ENCODE results near the gene CYBC1.

DNA sequence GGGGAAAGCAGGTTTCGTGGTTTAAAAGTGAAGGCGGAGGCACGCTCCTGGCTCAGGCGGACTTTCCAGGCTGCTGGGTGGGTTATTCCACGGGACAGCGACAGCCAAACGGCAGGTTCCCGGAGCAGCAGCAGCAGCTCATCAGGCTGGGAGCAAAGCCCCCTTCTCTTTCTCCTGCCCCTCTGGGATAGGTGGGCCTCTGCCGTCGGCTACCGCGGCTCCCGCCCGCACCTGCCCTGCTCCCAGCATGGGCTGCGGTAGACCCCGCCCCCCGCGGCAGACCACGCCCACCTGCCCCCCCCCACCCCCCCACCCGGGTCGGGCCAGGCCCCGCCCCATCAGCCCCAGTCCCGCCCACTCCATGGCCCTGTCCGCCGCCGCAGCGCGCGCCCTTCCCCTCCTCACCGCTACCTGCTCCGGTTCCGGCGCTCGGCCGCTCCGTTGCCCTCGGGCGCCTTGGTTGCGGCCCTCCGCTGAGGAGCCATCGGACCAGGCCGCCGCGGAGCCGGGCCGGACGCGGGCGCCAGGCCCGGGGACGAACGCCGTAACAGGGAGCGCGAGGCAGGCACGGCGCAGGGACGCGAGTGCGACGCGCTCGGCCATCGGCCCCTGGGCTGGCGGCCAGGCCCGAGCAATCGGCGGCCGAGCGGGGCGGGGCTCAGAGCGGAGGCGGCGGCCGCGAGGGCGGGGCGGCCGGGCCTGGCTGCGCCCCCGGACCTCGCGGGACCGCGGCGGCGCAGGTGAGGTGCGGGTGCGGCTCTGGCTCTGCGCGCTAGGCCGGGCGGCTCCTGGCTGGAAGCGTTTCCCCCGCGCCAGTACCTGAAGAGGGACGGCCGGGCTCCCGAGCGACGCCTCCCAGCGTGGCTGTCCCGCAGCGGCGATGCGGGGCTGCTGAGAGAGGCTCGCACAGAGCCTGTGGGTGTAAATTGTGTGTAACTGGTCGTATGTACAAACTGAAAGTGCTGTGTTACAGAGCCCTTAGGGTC, 32.3 kb downstream of the CYBC1 start, which contains the start of the genes HEXD and OGFOD3:
- TF ChIP-seq, protein P1, sequence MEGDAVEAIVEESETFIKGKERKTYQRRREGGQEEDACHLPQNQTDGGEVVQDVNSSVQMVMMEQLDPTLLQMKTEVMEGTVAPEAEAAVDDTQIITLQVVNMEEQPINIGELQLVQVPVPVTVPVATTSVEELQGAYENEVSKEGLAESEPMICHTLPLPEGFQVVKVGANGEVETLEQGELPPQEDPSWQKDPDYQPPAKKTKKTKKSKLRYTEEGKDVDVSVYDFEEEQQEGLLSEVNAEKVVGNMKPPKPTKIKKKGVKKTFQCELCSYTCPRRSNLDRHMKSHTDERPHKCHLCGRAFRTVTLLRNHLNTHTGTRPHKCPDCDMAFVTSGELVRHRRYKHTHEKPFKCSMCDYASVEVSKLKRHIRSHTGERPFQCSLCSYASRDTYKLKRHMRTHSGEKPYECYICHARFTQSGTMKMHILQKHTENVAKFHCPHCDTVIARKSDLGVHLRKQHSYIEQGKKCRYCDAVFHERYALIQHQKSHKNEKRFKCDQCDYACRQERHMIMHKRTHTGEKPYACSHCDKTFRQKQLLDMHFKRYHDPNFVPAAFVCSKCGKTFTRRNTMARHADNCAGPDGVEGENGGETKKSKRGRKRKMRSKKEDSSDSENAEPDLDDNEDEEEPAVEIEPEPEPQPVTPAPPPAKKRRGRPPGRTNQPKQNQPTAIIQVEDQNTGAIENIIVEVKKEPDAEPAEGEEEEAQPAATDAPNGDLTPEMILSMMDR (IDR thresholded peaks at IDR 0.05; ENCODE audit: low read length), result no peak
- TF ChIP-seq EZH2 (IDR thresholded peaks at IDR 0.05; ENCODE audit: borderline replicate concordance, low read length), result no peak

All from OCI-LY1 (cell line).